HepG2 (cell line): Measurements from ENCODE around the gene PNPLA2. TPM values are rescaled to one million over a fixed set of nuclear protein-coding genes. Genes with fewer than 3 reads are reported as not detected.

Experiments used
- CTCF ChIP-seq: sonication (generic); formaldehyde crosslinking; IDR thresholded peaks from 2 replicates; pipeline ENCODE4 v1.5.0; 2020; ENCODE audit warnings: mild to moderate bottlenecking, missing genetic modification reagents, moderate library complexity
- E2F5 ChIP-seq: sonication (generic); formaldehyde crosslinking; conservative IDR thresholded peaks from 2 replicates; pipeline ENCODE4 v1.4.0; 2020; ENCODE audit warnings: missing genetic modification reagents
- GABPA ChIP-seq, 2 experiments: IDR thresholded peaks; 2 replicates each; pipeline ENCODE4 v1.6.1; 2011 to 2016; ENCODE audit warnings: low read depth in 2 of 2, low read length in 1 of 2, missing biosample characterization in 1 of 2, missing genetic modification characterization in 1 of 2
- HDAC1 ChIP-seq: sonication (generic); formaldehyde crosslinking; IDR thresholded peaks from 2 replicates; pipeline ENCODE4 v1.5.1; 2020; ENCODE audit warnings: mild to moderate bottlenecking, missing genetic modification reagents
- HNF1A ChIP-seq, 2 experiments: sonication (generic) in 1 of 2; formaldehyde crosslinking in 1 of 2; IDR thresholded peaks; 2 replicates each; pipeline versions ENCODE4 v1.4.0 to v1.6.1; 2016 to 2020; ENCODE audit warnings: borderline replicate concordance in 1 of 2, low read depth in 1 of 2, mild to moderate bottlenecking in 1 of 2, missing genetic modification reagents in 1 of 2
- IKZF5 ChIP-seq: IDR thresholded peaks from 2 replicates; pipeline ENCODE4 v1.6.1; 2018; ENCODE audit warnings: missing genetic modification reagents, mild to moderate bottlenecking, missing compliant biosample characterization
- MXD3 ChIP-seq: IDR thresholded peaks from 2 replicates; pipeline ENCODE4 v1.6.1; 2016; ENCODE audit warnings: mild to moderate bottlenecking, missing biosample characterization, missing genetic modification reagents
- MYPOP ChIP-seq: sonication (generic); formaldehyde crosslinking; IDR thresholded peaks from 2 replicates; pipeline ENCODE4 v1.8.1; 2023; ENCODE audit warnings: mild to moderate bottlenecking, moderate library complexity, missing genetic modification reagents
- PRDM15 ChIP-seq: sonication (generic); formaldehyde crosslinking; IDR thresholded peaks from 2 replicates; pipeline ENCODE4 v1.4.0; 2020; ENCODE audit warnings: missing genetic modification reagents
- RXRB ChIP-seq: IDR thresholded peaks from 2 replicates; pipeline ENCODE4 v1.6.1; 2016; ENCODE audit warnings: borderline replicate concordance, missing genetic modification reagents, missing compliant biosample characterization
- TFAP4 ChIP-seq: sonication (generic); IDR thresholded peaks from 2 replicates; pipeline ENCODE4 v1.6.1; 2016; ENCODE audit warnings: low read depth, borderline replicate concordance
- polyA plus RNA-seq, 8 experiments: library from polyadenylated mRNA; depleted of rRNA in 3 of 8; stranded (reverse) in 7 of 8; unstranded in 1 of 8; fragments of >200 nt; fragmentation: Illumina TruSeq in 4 of 8; extraction: Trizol in 4 of 8; gene quantifications; 2 replicates each; pipeline versions ENCODE4 v1.2.1 to v1.2.3, GENCODE V29; 2011 to 2016; ENCODE audit warnings: low read depth in 4 of 8, missing spikeins in 1 of 8, mixed read lengths in 1 of 8; ENCODE audit not compliant: insufficient read depth in 1 of 8
- total RNA-seq, 5 experiments: library from RNA; depleted of rRNA; stranded (reverse); fragments of >200 nt; fragmentation: Illumina TruSeq; extraction: Trizol; gene quantifications; 2 replicates each; pipeline ENCODE4 v1.2.3, GENCODE V29; 2016; ENCODE audit warnings: low read depth in 1 of 5

PNPLA2 gene
- total and polyA plus RNA-seq, 2 of the 13 experiments (the other 11 are each of a cell fraction or from before 2014, with no cell fraction given), result 10.5 to 43.2 TPM

- peak; percentile 90 for TF ChIP-seq PRDM15 (CRISPR knock-in tag)
- peak; percentile 36 for TF ChIP-seq CTCF (CRISPR knock-in tag)
- TF ChIP-seq HDAC1 (CRISPR knock-in tag), result peak; percentile 85
- TF ChIP-seq RXRB (CRISPR knock-in tag), result peak; percentile 53; the same call in 1 of the 2 replicates
- TF ChIP-seq TFAP4, result peak; percentile 14; the same call in 1 of the 2 replicates
- TF ChIP-seq MYPOP (CRISPR knock-in tag), result 0 out of 2 replicates have a peak, but pooled peaks have one; percentile 44
- no peak for TF ChIP-seq GABPA (IDR thresholded peaks at IDR 0.05; ENCODE audit: low read depth, low read length)
- peak; percentile 71 for TF ChIP-seq GABPA (CRISPR knock-in tag; IDR thresholded peaks at IDR 0.05; ENCODE audit: low read depth)
- peak; percentile 18; the same call in 1 of the 2 replicates for TF ChIP-seq E2F5
- TF ChIP-seq HNF1A (IDR thresholded peaks at IDR 0.05; ENCODE audit: low read depth), result no peak
- no peak; the same call in 1 of the 2 replicates for TF ChIP-seq HNF1A (CRISPR knock-in tag; IDR thresholded peaks at IDR 0.05; ENCODE audit: borderline replicate concordance)
- TF ChIP-seq IKZF5 (CRISPR knock-in tag), result peak; percentile 55; the same call in 1 of the 2 replicates
- peak; percentile 74; the same call in 1 of the 2 replicates for TF ChIP-seq MXD3 (CRISPR knock-in tag)
These were observed 8.6 kb downstream of the PNPLA2 start (continued) for GRCh38 chr11:827146-827896.
